ENCODE measurements around the gene CGB8.

Gene CGB8

GRCh38 chr19:49004964-49005614, 43.8 kb downstream of the CGB8 start:
- DNase-seq, result no peak

- no peak for DNase-seq
Measured at GRCh38 chr19:49004133-49004532, 44.8 kb downstream of the CGB8 start.

GRCh38 chr19:48999481-49000325, 49.2 kb downstream of the CGB8 start:
- peak; percentile 53 for DNase-seq

GRCh38 chr19:48997972-48998371, 50.9 kb downstream of the CGB8 start:
- peak; percentile 76 for DNase-seq
